Measurements from ENCODE around the gene D2HGDH. TPM values are rescaled to one million over a fixed set of nuclear protein-coding genes. Genes with fewer than 3 reads are reported as not detected.
A peak's percentile ranks its signal among the peaks of the same experiment; 100 is the strongest.

The D2HGDH gene
- 10 to 100 TPM; 16.0 to 32.7 TPM for total RNA-seq

DNA sequence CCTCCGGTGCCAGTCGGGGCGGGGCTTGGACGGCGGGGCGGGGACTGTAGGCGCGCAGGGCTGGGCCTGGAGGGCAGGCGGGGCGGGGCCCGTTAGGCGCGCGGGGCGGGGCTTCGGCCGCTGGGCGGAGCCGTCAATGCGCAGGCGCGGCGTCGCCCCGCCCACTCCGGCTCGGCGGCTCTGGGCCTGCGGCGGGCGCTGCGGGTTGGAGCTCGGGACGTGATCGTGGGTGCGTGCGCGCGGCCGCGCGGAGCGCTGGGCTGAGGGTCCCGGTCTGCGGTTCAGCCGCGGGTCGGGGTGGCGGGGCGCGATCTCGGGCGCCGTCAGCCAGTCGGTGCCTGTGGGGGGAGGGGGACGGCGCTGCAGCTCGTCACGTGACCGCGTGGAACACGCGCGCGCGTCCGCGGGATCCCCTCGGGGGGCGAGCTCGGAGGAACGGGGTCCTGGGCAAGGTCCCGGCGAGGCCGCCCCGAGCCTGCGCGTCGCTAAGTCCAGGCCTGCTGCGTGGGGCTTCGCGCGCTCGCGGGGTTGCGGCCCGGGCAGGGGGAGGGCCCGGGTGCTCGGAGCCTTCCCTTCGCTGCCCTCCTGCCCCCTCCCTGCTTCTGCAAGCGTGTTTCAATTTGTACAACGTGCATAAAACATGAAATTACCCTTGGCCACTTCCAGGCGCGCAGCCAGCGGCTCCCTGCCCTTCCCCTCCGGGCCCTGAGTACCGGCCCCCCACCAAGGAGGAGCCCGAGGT, at the start of gene D2HGDH:
D2HGDH (plus strand) TSS at position 164 of the 742 bp plus-strand sequence. CDS start 595 bp downstream, outside the sequence.
- H3K4me3 Mint-ChIP-seq: peak within 1 kb of the TSS; percentile 68

DNA sequence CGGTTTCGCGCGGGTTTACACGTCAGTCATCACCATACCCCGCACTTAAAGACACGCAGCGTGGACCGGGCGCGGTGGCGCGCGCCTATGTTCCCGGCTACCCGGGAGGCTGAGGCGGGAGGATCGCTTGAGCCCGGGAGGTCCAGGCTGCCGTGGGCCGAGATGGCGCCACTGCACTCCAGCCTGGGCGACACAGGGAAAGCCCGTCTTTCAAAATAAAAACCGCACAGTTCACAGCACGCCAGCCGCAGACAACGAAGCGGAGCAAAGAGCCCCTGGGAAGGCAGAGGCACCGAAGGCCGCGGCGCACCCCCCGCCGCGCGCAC, 48.1 kb upstream of the D2HGDH start:
- Mint-ChIP-seq H3K4me1 (no peaks in the 10 kb centered on the region), H3K4me3 (peak overlapping the region; percentile 90), H3K27ac (peak overlapping the region; percentile 33), H3K36me3 (ENCODE audit: low read depth) (peaks cover 78% of the 10 kb centered on the region), H3K27me3 (no peaks in the 10 kb centered on the region), H3K9me3 (no peaks in the 10 kb centered on the region)
- peak; percentile 3 for ATAC-seq (replicated peaks)

More for the DNA sequence above, at the start of gene D2HGDH:
- Mint-ChIP-seq H3K27me3 (no peaks in the 10 kb centered on the region), H3K9me3 (no peaks in the 10 kb centered on the region), H3K4me1 (peaks cover 27% of the 10 kb centered on the region), H3K27ac (peak within 1 kb of the TSS; percentile 43), H3K36me3 (ENCODE audit: low read depth) (peaks cover 6% of the 10 kb centered on the region)
- ATAC-seq (replicated peaks): peak; percentile 91

- H3K4me3 Mint-ChIP-seq: peak within 1 kb of the TSS; percentile 90
- no peaks in the 10 kb centered on the region for H3K9me3 Mint-ChIP-seq
- peak within 1 kb of the TSS; percentile 93 for H3K27ac Mint-ChIP-seq
- no peaks in the 10 kb centered on the region for H3K27me3 Mint-ChIP-seq
- ATAC-seq (replicated peaks): peak; percentile 98
- H3K36me3 Mint-ChIP-seq (ENCODE audit: low read depth): peaks cover 73% of the 10 kb centered on the region
- H3K4me1 Mint-ChIP-seq: no peaks in the 10 kb centered on the region
Observed at GRCh38 chr2:241686650-241687425, 47.6 kb upstream of the D2HGDH start, which contains the start of gene DTYMK. TSS of gene DTYMK (minus strand) at chr2:241686815. CDS start at chr2:241686783, 32 bp downstream.

GRCh38 chr2:241689306-241689705, 45.1 kb upstream of the D2HGDH start:
- H3K27me3 Mint-ChIP-seq: no peaks in the 10 kb centered on the region
- no peaks in the 10 kb centered on the region for H3K9me3 Mint-ChIP-seq
- no peak overlapping the region for H3K27ac Mint-ChIP-seq
- peaks cover 70% of the 10 kb centered on the region for H3K36me3 Mint-ChIP-seq (ENCODE audit: low read depth)
- H3K4me1 Mint-ChIP-seq: no peaks in the 10 kb centered on the region
- no peak for ATAC-seq (replicated peaks)
- H3K4me3 Mint-ChIP-seq: peak overlapping the region; percentile 90

DNA sequence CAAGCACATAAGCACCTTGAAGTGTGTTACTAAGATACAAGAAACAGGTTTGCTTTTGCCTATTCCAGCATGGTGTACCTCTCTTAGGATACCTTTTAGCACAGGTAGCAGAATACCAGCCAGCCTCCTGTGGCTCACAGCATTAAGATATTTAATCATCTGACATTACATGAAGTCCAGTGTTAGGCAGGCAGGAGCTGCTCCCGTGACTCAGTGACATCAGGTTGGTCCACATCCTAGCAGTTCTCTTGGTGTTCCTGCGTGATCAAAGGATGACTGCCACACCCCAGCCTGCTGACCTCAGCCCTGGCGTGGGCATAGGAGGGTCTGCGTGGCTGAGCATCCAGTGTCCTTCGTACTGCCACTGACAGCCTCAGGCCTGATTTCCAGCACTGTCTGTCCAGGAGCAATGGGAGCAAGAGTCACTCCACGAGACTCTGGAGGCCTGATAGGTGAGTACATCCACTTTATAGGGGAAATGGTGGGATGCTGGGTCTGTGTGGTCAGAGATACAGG, 44.2 kb upstream of the D2HGDH start:
- Mint-ChIP-seq H3K27me3 (no peaks in the 10 kb centered on the region), H3K4me1 (no peaks in the 10 kb centered on the region), H3K36me3 (ENCODE audit: low read depth) (peaks cover 68% of the 10 kb centered on the region), H3K27ac (no peak overlapping the region), H3K4me3 (no peak overlapping the region), H3K9me3 (no peaks in the 10 kb centered on the region)
- no peak for ATAC-seq (replicated peaks)

DNA sequence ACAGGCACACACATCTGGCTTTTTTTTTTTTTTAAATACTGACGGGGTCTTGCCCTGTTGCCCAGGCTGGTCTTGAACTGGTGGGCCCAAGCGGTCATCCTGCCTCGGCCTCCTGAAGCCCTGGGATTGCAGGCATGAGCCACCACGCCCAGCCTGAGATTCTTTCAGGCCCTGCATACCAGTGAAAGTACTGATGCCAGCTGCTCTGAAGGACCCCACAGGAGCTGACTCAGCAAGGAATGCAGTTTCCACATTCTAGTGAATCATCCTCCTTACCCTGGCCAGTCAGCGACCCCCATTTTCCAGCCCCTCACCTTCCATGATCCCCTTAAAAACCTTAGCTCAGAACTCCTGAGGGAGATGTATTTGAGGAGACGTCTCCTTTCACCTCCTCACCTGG, 42.0 kb upstream of the D2HGDH start:
- no peak overlapping the region for H3K4me3 Mint-ChIP-seq
- H3K36me3 Mint-ChIP-seq (ENCODE audit: low read depth): peaks cover 61% of the 10 kb centered on the region
- no peaks in the 10 kb centered on the region for H3K9me3 Mint-ChIP-seq
- no peak overlapping the region for H3K27ac Mint-ChIP-seq
- no peaks in the 10 kb centered on the region for H3K27me3 Mint-ChIP-seq
- ATAC-seq (replicated peaks): no peak
- H3K4me1 Mint-ChIP-seq: no peaks in the 10 kb centered on the region

GRCh38 chr2:241695651-241696050, 38.8 kb upstream of the D2HGDH start:
- ATAC-seq (replicated peaks): no peak
- Mint-ChIP-seq H3K4me3 (no peak overlapping the region), H3K9me3 (no peaks in the 10 kb centered on the region), H3K27me3 (no peaks in the 10 kb centered on the region), H3K4me1 (peaks cover 4% of the 10 kb centered on the region), H3K27ac (no peak overlapping the region), H3K36me3 (ENCODE audit: low read depth) (peaks cover 37% of the 10 kb centered on the region)

GRCh38 chr2:241701149-241701398, 33.4 kb upstream of the D2HGDH start:
- peak overlapping the region; percentile 81 for H3K27ac Mint-ChIP-seq
- ATAC-seq (replicated peaks): no peak
- peaks cover 13% of the 10 kb centered on the region for H3K4me1 Mint-ChIP-seq
- peak overlapping the region; percentile 82 for H3K4me3 Mint-ChIP-seq
- peaks cover 39% of the 10 kb centered on the region for H3K36me3 Mint-ChIP-seq (ENCODE audit: low read depth)
- H3K27me3 Mint-ChIP-seq: no peaks in the 10 kb centered on the region
- H3K9me3 Mint-ChIP-seq: no peaks in the 10 kb centered on the region

- peak; percentile 76 for ATAC-seq (replicated peaks)
- no peaks in the 10 kb centered on the region for H3K27me3 Mint-ChIP-seq
- H3K36me3 Mint-ChIP-seq (ENCODE audit: low read depth): peaks cover 43% of the 10 kb centered on the region
- peaks cover 13% of the 10 kb centered on the region for H3K4me1 Mint-ChIP-seq
- peak within 1 kb of the TSS; percentile 89 for H3K27ac Mint-ChIP-seq
- H3K9me3 Mint-ChIP-seq: no peaks in the 10 kb centered on the region
- peak within 1 kb of the TSS; percentile 88 for H3K4me3 Mint-ChIP-seq
Observed at GRCh38 chr2:241701399-241702154, 32.9 kb upstream of the D2HGDH start, which contains the start of gene ING5. TSS of gene ING5 (plus strand) at chr2:241702039. CDS start at chr2:241702066, 27 bp downstream.

GRCh38 chr2:241702155-241703031, 32.0 kb upstream of the D2HGDH start:
- no peaks in the 10 kb centered on the region for H3K27me3 Mint-ChIP-seq
- peak overlapping the region; percentile 88 for H3K4me3 Mint-ChIP-seq
- H3K9me3 Mint-ChIP-seq: no peaks in the 10 kb centered on the region
- H3K36me3 Mint-ChIP-seq (ENCODE audit: low read depth): peaks cover 51% of the 10 kb centered on the region
- ATAC-seq (replicated peaks): peak; percentile 79
- H3K4me1 Mint-ChIP-seq: peaks cover 13% of the 10 kb centered on the region
- peak overlapping the region; percentile 89 for H3K27ac Mint-ChIP-seq

- Mint-ChIP-seq H3K4me3 (peak overlapping the region; percentile 88), H3K27me3 (no peaks in the 10 kb centered on the region), H3K27ac (peak overlapping the region; percentile 89), H3K4me1 (peaks cover 13% of the 10 kb centered on the region), H3K36me3 (ENCODE audit: low read depth) (peaks cover 59% of the 10 kb centered on the region), H3K9me3 (no peaks in the 10 kb centered on the region)
- ATAC-seq (replicated peaks): no peak
Observed at GRCh38 chr2:241703032-241703604, 31.3 kb upstream of the D2HGDH start.

DNA sequence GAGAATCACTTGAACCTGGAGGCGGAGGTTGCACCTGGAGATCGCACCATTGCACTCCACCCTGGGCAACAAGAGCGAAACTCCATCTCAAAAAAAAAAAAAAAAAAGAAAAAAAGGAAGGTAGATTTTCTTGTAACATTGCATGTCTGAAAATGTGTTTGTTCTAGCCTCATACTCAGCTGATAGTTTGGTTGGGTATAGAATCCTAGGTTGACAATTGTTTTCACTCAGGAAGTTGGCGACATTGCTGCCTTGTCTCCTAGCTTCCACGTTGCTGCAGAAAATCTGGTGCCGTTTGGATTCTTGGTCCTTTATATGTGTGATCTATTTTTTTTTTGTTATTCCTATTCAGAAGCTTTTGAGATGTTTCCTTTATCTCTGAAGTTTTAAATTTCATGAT, 27.9 kb upstream of the D2HGDH start:
- Mint-ChIP-seq H3K36me3 (ENCODE audit: low read depth) (peaks cover 84% of the 10 kb centered on the region), H3K4me1 (peaks cover 14% of the 10 kb centered on the region), H3K9me3 (no peaks in the 10 kb centered on the region), H3K27ac (no peak overlapping the region), H3K4me3 (no peak overlapping the region), H3K27me3 (no peaks in the 10 kb centered on the region)
- ATAC-seq (replicated peaks): no peak

GRCh38 chr2:241708879-241709278, 25.6 kb upstream of the D2HGDH start:
- no peak for ATAC-seq (replicated peaks)
- Mint-ChIP-seq H3K4me1 (peaks cover 8% of the 10 kb centered on the region), H3K27me3 (no peaks in the 10 kb centered on the region), H3K27ac (no peak overlapping the region), H3K9me3 (no peaks in the 10 kb centered on the region), H3K4me3 (no peak overlapping the region), H3K36me3 (ENCODE audit: low read depth) (peaks cover 97% of the 10 kb centered on the region)
